CD4-positive, alpha-beta T cell (primary cell): ENCODE results near the gene RSRC1. TPM values are rescaled to one million over a fixed set of nuclear protein-coding genes. Genes with fewer than 3 reads are reported as not detected.

Experiments
- ATAC-seq: fragments of 200-7000 bp; cut with Tn5 transposase; one replicate; pipeline ENCODE4 v1.10.0; 2022; ENCODE audit warnings: mild to moderate bottlenecking; ENCODE audit not compliant: poor library complexity
- CTCF ChIA-PET: fragments of 350-600 bp; sonication (Branson Sonifier 250); formaldehyde crosslinking; loops from one replicate; lab custom pipeline; 2021; ENCODE audit warnings: antibody characterized with exemption, inconsistent platforms; lab: Charles Lee
- POLR2A ChIA-PET: fragments of 350-600 bp; sonication (Branson Sonifier 250); formaldehyde crosslinking; loops from one replicate; lab custom pipeline; 2021; ENCODE audit warnings: antibody characterized with exemption, inconsistent platforms; lab: Charles Lee
- DNase-seq, 14 experiments: peaks; one replicate each; pipeline ENCODE4 v3.0.0-alpha.2; 2013 to 2020; ENCODE audit warnings: mixed read lengths in 2 of 14
- H3K27ac ChIP-seq, 2 donors: one replicate each; pipeline versions ENCODE4 v1.5.1 to v1.7.0; 2013; ENCODE audit warnings: low read length in 2 of 2, low read depth in 1 of 2, mild to moderate bottlenecking in 1 of 2
- H3K27me3 ChIP-seq, 2 experiments: 1 replicate in 1 of 2; 2 replicates in 1 of 2; pipeline versions ENCODE4 v1.6.1 to v1.7.0; 2013; ENCODE audit warnings: low read length in 2 of 2, control low read depth in 1 of 2, mild to moderate bottlenecking in 1 of 2, moderate library complexity in 1 of 2; ENCODE audit not compliant: insufficient read depth in 2 of 2, control insufficient read depth in 1 of 2
- H3K36me3 ChIP-seq: one replicate; pipeline ENCODE4 v1.6.1; 2013; ENCODE audit warnings: low read length, control low read depth; ENCODE audit not compliant: insufficient read depth
- H3K4me1 ChIP-seq: one replicate; pipeline ENCODE4 v1.6.1; 2013; ENCODE audit warnings: low read length, control low read depth; ENCODE audit not compliant: insufficient read depth
- H3K4me3 ChIP-seq: one replicate; pipeline ENCODE4 v1.5.1; 2013; ENCODE audit warnings: mild to moderate bottlenecking, low read length, moderate library complexity
- H3K9me3 ChIP-seq, 2 experiments: 1 replicate in 1 of 2; 2 replicates in 1 of 2; pipeline versions ENCODE4 v1.6.1 to v1.7.0; 2013; ENCODE audit warnings: low read length in 2 of 2, mild to moderate bottlenecking in 2 of 2, control low read depth in 1 of 2, moderate library complexity in 1 of 2; ENCODE audit not compliant: control insufficient read depth in 1 of 2, insufficient read depth in 1 of 2
- H3K27ac Mint-ChIP-seq: one replicate; pipeline ENCODE4 v1.8.0; 2020; ENCODE audit warnings: mixed read lengths
- H3K27me3 Mint-ChIP-seq: one replicate; pipeline ENCODE4 v1.8.0; 2021; ENCODE audit warnings: mixed read lengths
- H3K36me3 Mint-ChIP-seq: one replicate; pipeline ENCODE4 v1.8.0; 2021; ENCODE audit warnings: low read depth, mixed read lengths
- H3K4me1 Mint-ChIP-seq: one replicate; pipeline ENCODE4 v1.8.0; 2021; ENCODE audit warnings: low read depth, mixed read lengths
- H3K4me3 Mint-ChIP-seq: one replicate; pipeline ENCODE4 v1.8.0; 2020; ENCODE audit warnings: mild to moderate bottlenecking, mixed read lengths
- H3K9me3 Mint-ChIP-seq: one replicate; pipeline ENCODE4 v1.8.0; 2020; ENCODE audit warnings: mixed read lengths
- intact Hi-C, 2 experiments: fragments of 100-400 bp; cut with DNase I in 1 of 2; cut with micrococcal nuclease in 1 of 2; formaldehyde crosslinking; loops; one replicate each; pipeline versions ENCODE4 v1.15.1 to v1.9.0; 2023 to 2025; cut with DNase I, micrococcal nuclease
- total RNA-seq, 174 experiments: library from RNA in 2 of 174; stranded (reverse) in 2 of 174; gene quantifications; one replicate each; pipeline ENCODE4 v1.2.3 and lab custom pipeline; 2021 to 2026
- TF ChIP-seq, protein P1 (sequence below): fragments of 200-600 bp; IDR thresholded peaks from one replicate; pipeline ENCODE4 v1.8.0; 2022; ENCODE audit warnings: antibody characterized with exemption, mild to moderate bottlenecking

Gene RSRC1
- total RNA-seq, 2 experiments from 2014 or later, result 22.3 to 24.6 TPM

DNA sequence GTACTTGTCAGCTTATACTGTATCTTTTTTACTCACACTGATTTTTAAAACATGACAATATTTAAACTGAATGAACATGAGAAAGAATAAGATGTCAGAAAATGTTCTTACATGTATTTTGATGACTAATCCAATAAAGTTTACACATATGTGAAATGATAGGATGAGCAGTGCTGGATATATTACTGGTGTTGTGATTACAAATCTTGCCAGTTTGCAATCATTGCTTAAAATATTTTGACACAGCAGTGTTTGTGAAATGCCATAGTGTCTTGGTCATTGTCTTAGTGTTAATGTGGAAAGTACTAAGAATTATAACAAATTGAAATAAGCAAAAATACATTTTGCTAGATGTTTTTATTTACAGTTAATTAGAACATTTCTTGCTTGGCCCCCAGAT, 342.4 kb downstream of the RSRC1 start:
- H3K9me3 ChIP-seq, result no peaks in the 10 kb centered on the region
- H3K36me3 Mint-ChIP-seq, result no peaks in the 10 kb centered on the region
- H3K4me3 Mint-ChIP-seq, result no peak overlapping the region
- no peaks in the 10 kb centered on the region for H3K4me1 Mint-ChIP-seq
- H3K4me1 ChIP-seq, result no peaks in the 10 kb centered on the region
- DNase-seq, result no peak
- ChIA-PET CTCF (no interaction called here), POLR2A (no interaction called here)
- ATAC-seq, result no peak
- H3K9me3 Mint-ChIP-seq, result no peaks in the 10 kb centered on the region
- no peak overlapping the region for H3K27ac Mint-ChIP-seq
- H3K4me3 ChIP-seq, result no peak overlapping the region
- TF ChIP-seq, protein P1, sequence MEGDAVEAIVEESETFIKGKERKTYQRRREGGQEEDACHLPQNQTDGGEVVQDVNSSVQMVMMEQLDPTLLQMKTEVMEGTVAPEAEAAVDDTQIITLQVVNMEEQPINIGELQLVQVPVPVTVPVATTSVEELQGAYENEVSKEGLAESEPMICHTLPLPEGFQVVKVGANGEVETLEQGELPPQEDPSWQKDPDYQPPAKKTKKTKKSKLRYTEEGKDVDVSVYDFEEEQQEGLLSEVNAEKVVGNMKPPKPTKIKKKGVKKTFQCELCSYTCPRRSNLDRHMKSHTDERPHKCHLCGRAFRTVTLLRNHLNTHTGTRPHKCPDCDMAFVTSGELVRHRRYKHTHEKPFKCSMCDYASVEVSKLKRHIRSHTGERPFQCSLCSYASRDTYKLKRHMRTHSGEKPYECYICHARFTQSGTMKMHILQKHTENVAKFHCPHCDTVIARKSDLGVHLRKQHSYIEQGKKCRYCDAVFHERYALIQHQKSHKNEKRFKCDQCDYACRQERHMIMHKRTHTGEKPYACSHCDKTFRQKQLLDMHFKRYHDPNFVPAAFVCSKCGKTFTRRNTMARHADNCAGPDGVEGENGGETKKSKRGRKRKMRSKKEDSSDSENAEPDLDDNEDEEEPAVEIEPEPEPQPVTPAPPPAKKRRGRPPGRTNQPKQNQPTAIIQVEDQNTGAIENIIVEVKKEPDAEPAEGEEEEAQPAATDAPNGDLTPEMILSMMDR, result no peak
- no peaks in the 10 kb centered on the region for H3K27me3 Mint-ChIP-seq
- H3K27me3 ChIP-seq, result no peaks in the 10 kb centered on the region
- no peak overlapping the region for H3K27ac ChIP-seq
- intact Hi-C loops, result no loop called here
- no peaks in the 10 kb centered on the region for H3K36me3 ChIP-seq

DNA sequence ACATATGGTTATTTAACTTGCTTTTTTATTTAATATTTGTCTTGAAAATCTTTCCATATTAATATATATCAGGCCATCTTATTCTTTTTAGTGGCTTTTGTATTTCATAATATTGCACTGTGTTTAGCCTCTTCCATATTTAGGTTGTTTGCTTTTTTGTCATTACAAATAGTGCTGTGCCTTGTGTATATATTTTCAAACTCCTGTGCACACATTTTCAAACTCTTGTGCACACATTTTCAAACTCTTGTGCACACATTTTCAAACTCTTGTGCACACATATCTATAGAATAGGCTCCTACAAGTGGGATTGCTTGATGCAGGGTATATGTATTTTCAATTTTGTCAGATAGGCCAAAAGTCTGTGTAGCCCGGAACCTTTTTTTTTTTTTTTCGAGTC, 343.1 kb downstream of the RSRC1 start:
- TF ChIP-seq, protein P1, result no peak
- Histone ChIP-seq H3K27ac (no peak overlapping the region), H3K4me1 (no peaks in the 10 kb centered on the region), H3K4me3 (no peak overlapping the region), H3K9me3 (no peaks in the 10 kb centered on the region), H3K27me3 (no peaks in the 10 kb centered on the region), H3K36me3 (no peaks in the 10 kb centered on the region)
- no peak for DNase-seq
- no peak overlapping the region for H3K27ac Mint-ChIP-seq
- POLR2A ChIA-PET, result no interaction called here
- ATAC-seq, result no peak
- intact Hi-C loops, result no loop called here
- H3K4me1 Mint-ChIP-seq, result no peaks in the 10 kb centered on the region
- no peaks in the 10 kb centered on the region for H3K9me3 Mint-ChIP-seq
- CTCF ChIA-PET, result no interaction called here
- H3K4me3 Mint-ChIP-seq, result no peak overlapping the region
- H3K36me3 Mint-ChIP-seq, result no peaks in the 10 kb centered on the region
- H3K27me3 Mint-ChIP-seq, result no peaks in the 10 kb centered on the region

DNA sequence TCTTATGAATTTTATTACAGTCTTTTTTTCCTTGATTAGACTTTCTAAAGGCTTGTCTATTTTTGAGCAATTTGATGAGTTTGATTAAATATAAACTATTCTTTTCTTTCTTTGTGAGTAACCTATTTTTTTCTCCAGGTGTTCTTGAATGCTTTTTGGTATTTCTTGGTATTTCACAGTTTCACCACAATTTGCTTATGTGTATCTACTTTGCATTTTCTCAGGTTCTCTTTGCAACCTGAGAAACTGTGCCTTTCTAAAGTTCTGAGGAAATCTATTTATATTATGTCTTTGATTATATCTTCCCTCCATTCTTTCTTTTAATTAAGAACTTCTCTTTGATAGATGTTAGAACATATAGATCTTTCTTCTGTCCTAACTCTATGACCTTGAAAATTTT, 344.0 kb downstream of the RSRC1 start:
- H3K36me3 Mint-ChIP-seq, result no peaks in the 10 kb centered on the region
- TF ChIP-seq, protein P1, result no peak
- no peaks in the 10 kb centered on the region for H3K9me3 Mint-ChIP-seq
- H3K27ac Mint-ChIP-seq, result no peak overlapping the region
- Histone ChIP-seq H3K4me3 (no peak overlapping the region), H3K9me3 (no peaks in the 10 kb centered on the region), H3K27ac (no peak overlapping the region), H3K36me3 (no peaks in the 10 kb centered on the region), H3K4me1 (no peaks in the 10 kb centered on the region), H3K27me3 (no peaks in the 10 kb centered on the region)
- ChIA-PET POLR2A (no interaction called here), CTCF (no interaction called here)
- no peak for ATAC-seq
- no peak overlapping the region for H3K4me3 Mint-ChIP-seq
- intact Hi-C loops, result no loop called here
- no peak for DNase-seq
- H3K4me1 Mint-ChIP-seq, result no peaks in the 10 kb centered on the region
- H3K27me3 Mint-ChIP-seq, result no peaks in the 10 kb centered on the region
